ENCODE results near the gene NES. TPM values are rescaled to one million over a fixed set of nuclear protein-coding genes. Genes with fewer than 3 reads are reported as not detected.

Gene NES
- total RNA-seq, 2 donors from 2014 or later: 5.3 to 8.1 TPM

- intact Hi-C loops (cut with DNase I): no loop called here
- Histone ChIP-seq H3K9ac (ENCODE audit: low read depth in 2 of 2, low read length in 2 of 2) (no peak overlapping the region), H3K36me3 (no peaks in the 10 kb centered on the region), H3K4me1 (no peaks in the 10 kb centered on the region), H3K9me3 (no peaks in the 10 kb centered on the region), H3K4me3 (no peak overlapping the region), H3K27ac (no peak overlapping the region), H3K27me3 (no peaks in the 10 kb centered on the region)
- DNase-seq: no peak
- TF ChIP-seq CTCF (IDR thresholded peaks at IDR 0.05): no peak
Measured at GRCh38 chr1:156648496-156648895, 28.7 kb downstream of the NES start.

DNA sequence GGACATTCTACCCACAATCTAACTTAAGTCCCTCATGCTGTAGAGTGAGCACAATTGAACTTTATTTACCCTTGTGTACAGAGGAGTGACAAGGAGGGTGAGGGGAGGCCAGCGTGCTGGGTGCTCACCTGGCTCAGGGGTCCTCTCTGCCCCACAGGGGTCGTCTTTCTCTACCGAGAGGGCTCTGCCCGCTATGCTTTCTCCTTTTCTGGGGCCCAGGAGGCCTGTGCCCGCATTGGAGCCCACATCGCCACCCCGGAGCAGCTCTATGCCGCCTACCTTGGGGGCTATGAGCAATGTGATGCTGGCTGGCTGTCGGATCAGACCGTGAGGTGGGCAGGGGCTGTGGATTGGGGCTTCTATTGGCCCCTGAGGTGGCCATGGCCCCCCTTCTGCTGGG lies 29.9 kb downstream of the NES start:
- TF ChIP-seq CTCF (IDR thresholded peaks at IDR 0.05): no peak
- Histone ChIP-seq H3K4me1 (no peaks in the 10 kb centered on the region), H3K9me3 (no peaks in the 10 kb centered on the region), H3K9ac (ENCODE audit: low read depth in 2 of 2, low read length in 2 of 2) (no peak overlapping the region), H3K27ac (no peak overlapping the region), H3K4me3 (no peak overlapping the region), H3K27me3 (peaks cover 3% of the 10 kb centered on the region), H3K36me3 (no peaks in the 10 kb centered on the region)
- DNase-seq: no peak
- intact Hi-C loops (cut with DNase I): no loop called here

DNA sequence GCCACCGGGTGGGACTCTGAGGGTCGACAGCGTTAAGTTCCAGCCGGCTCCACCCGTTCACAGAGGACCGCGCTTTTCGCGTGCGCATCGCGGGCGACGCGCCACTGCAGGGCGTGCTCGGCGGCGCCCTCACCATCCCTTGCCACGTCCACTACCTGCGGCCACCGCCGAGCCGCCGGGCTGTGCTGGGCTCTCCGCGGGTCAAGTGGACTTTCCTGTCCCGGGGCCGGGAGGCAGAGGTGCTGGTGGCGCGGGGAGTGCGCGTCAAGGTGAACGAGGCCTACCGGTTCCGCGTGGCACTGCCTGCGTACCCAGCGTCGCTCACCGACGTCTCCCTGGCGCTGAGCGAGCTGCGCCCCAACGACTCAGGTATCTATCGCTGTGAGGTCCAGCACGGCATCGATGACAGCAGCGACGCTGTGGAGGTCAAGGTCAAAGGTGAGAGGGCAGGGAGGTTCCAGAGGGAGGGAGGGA lies 30.4 kb downstream of the NES start:
- H3K27ac ChIP-seq: no peak overlapping the region
- peaks cover 9% of the 10 kb centered on the region for H3K27me3 ChIP-seq
- no peaks in the 10 kb centered on the region for H3K9me3 ChIP-seq
- DNase-seq: no peak
- no peaks in the 10 kb centered on the region for H3K36me3 ChIP-seq
- intact Hi-C loops (cut with DNase I): no loop called here
- H3K4me3 ChIP-seq: no peak overlapping the region
- no peaks in the 10 kb centered on the region for H3K4me1 ChIP-seq
- no peak for TF ChIP-seq CTCF (IDR thresholded peaks at IDR 0.05)
- no peak overlapping the region for H3K9ac ChIP-seq (ENCODE audit: low read depth in 2 of 2, low read length in 2 of 2)

DNA sequence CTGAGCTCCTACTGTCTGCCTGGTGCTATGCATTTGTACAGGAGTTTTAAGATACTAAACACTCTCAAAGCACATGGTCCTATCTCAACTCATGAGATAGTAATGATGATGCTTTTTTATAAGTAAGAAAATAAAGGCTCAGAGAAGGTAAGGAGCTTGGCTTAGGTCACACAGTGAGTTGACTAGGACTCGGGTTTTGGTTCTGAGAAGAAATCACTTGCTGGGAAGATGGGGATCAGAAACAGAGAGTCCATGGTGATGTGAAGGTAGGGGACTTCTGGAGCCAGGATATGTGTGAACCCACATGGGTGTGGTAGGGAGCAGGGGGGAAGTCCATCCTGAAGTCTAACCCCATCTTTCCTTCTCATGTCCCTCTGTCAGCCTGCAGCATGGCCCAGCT lies 31.5 kb downstream of the NES start:
- Histone ChIP-seq H3K27me3 (peaks cover 18% of the 10 kb centered on the region), H3K4me3 (no peak overlapping the region), H3K9ac (ENCODE audit: low read depth in 2 of 2, low read length in 2 of 2) (no peak overlapping the region), H3K9me3 (no peaks in the 10 kb centered on the region), H3K27ac (no peak overlapping the region), H3K36me3 (no peaks in the 10 kb centered on the region), H3K4me1 (no peaks in the 10 kb centered on the region)
- DNase-seq: no peak
- intact Hi-C loops (cut with DNase I): no loop called here
- TF ChIP-seq CTCF (IDR thresholded peaks at IDR 0.05): no peak

DNA sequence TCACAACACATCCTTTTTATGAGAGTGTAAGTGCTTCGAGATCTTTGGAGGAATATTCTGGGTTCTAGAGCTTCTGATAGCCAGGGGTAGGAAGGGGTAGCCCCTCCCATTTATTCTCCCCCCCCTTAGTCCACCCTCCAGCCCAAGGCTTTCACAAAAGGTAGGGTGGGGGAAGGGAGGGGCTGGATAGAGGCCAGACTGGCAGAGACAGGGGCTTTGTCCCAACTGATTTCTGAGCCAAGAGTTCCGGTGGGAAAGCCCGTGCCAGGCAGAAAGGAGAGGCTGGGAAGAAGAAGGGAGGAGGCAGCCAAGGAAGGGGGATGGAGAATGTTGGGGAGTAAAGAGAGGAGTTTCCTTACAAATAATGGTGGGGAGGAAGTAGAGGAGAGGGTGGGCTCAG lies 32.2 kb downstream of the NES start:
- no peaks in the 10 kb centered on the region for H3K36me3 ChIP-seq
- peaks cover 18% of the 10 kb centered on the region for H3K27me3 ChIP-seq
- TF ChIP-seq CTCF (IDR thresholded peaks at IDR 0.05): no peak
- no peaks in the 10 kb centered on the region for H3K4me1 ChIP-seq
- DNase-seq: no peak
- no peak overlapping the region for H3K27ac ChIP-seq
- no peaks in the 10 kb centered on the region for H3K9me3 ChIP-seq
- no peak overlapping the region for H3K4me3 ChIP-seq
- intact Hi-C loops (cut with DNase I): no loop called here
- no peak overlapping the region for H3K9ac ChIP-seq (ENCODE audit: low read depth in 2 of 2, low read length in 2 of 2)

DNA sequence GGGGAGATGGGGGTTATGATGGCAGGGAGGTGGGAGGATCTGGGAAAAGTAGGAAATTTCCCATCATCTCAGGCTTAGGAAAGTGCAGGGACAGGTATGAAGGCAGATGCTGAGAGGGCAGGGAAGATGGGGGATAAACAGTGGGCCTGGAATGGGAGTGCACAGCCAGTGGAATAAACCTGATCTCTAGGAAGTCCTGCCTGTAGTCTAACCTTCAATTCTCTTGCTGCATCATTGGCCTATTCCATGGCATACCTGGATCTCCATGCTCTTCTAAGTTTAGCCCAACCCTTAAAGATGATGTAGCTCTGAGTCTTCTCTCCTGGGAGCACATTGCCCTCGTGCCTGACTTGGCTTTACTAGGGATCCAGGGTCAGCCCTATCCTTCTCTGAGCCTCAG lies 32.6 kb downstream of the NES start:
- no peak for DNase-seq
- Histone ChIP-seq H3K27me3 (peaks cover 18% of the 10 kb centered on the region), H3K4me3 (no peak overlapping the region), H3K9me3 (no peaks in the 10 kb centered on the region), H3K27ac (no peak overlapping the region), H3K9ac (ENCODE audit: low read depth in 2 of 2, low read length in 2 of 2) (no peak overlapping the region), H3K4me1 (no peaks in the 10 kb centered on the region), H3K36me3 (no peaks in the 10 kb centered on the region)
- intact Hi-C loops (cut with DNase I): no loop called here
- TF ChIP-seq CTCF (IDR thresholded peaks at IDR 0.05): no peak
